ENCODE measurements around the gene ANKRD22. TPM values are rescaled to one million over a fixed set of nuclear protein-coding genes. Genes with fewer than 3 reads are reported as not detected.

Gene ANKRD22
- total and polyA plus RNA-seq, 10 of the 15 experiments (the other 5 are each of a cell fraction or from before 2014, with no cell fraction given) = 0.30 to 1.3 (median 0.71) TPM

DNA sequence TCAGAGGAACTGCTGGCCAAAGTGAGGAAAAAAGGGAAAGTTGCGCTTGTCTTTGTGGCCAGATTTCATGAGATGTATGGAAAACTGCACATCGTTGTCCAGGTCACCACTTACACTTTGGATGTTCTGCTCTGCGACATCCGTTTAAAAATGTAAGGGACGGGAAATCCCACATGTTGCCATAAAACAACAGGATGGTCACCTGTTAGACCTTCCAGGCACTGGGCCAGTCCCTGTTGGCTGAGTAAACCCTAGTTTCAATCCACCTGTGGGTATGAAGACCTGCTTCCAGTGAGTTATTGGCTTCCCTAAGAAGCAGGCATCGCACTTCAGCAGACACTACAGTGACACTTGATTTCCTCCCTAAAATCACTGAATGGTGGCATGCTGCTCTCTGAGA, 25.7 kb upstream of the ANKRD22 start (continued):
- TF ChIP-seq PBX3 (IDR thresholded peaks at IDR 0.05; ENCODE audit: insufficient replicate concordance, low read depth, low read length) (no peak), BRCA1 (IDR thresholded peaks at IDR 0.05; ENCODE audit: low read depth, low read length) (no peak), ZSCAN29 (IDR thresholded peaks at IDR 0.05) (no peak), KDM1A (IDR thresholded peaks at IDR 0.05; ENCODE audit: borderline replicate concordance) (no peak), ESRRA (IDR thresholded peaks at IDR 0.05; ENCODE audit: low read length) (no peak)
- TF ChIP-seq, protein P1, sequence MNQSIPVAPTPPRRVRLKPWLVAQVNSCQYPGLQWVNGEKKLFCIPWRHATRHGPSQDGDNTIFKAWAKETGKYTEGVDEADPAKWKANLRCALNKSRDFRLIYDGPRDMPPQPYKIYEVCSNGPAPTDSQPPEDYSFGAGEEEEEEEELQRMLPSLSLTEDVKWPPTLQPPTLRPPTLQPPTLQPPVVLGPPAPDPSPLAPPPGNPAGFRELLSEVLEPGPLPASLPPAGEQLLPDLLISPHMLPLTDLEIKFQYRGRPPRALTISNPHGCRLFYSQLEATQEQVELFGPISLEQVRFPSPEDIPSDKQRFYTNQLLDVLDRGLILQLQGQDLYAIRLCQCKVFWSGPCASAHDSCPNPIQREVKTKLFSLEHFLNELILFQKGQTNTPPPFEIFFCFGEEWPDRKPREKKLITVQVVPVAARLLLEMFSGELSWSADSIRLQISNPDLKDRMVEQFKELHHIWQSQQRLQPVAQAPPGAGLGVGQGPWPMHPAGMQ (IDR thresholded peaks at IDR 0.05; ENCODE audit: borderline replicate concordance) = no peak

GRCh38 chr10:88875081-88875480, 23.4 kb upstream of the ANKRD22 start:
- Histone ChIP-seq H3K4me1 (ENCODE audit: control insufficient read depth, insufficient read depth, low read length) (peaks cover 12% of the 10 kb centered on the region), H3K27me3 (replicated peaks in 1 of 2; ENCODE audit: control insufficient read depth in 2 of 2, insufficient read depth in 2 of 2, low read length in 1 of 2) (no peaks in the 10 kb centered on the region), H3K4me3 (no peak overlapping the region), H3K9me3 (replicated peaks; ENCODE audit: control insufficient read depth, insufficient read depth, low read length) (no peaks in the 10 kb centered on the region), H4K20me1 (ENCODE audit: control insufficient read depth, insufficient read depth) (no peaks in the 10 kb centered on the region), H3K79me2 (ENCODE audit: control insufficient read depth, insufficient read depth, low read length) (peaks cover under 1% of the 10 kb centered on the region; the same call in 1 of the 2 replicates), H3K4me2 (ENCODE audit: control insufficient read depth, insufficient read depth) (no peak overlapping the region), H3K36me3 (ENCODE audit: control insufficient read depth in 2 of 2, insufficient read depth in 2 of 2, low read length in 1 of 2) (no peaks in the 10 kb centered on the region), H3K9ac (ENCODE audit: control insufficient read depth, insufficient read depth, low read length) (no peak overlapping the region), H2AFZ (ENCODE audit: control insufficient read depth, low read depth, low read length) (no peak overlapping the region), H3K27ac (ENCODE audit: control insufficient read depth, insufficient read depth) (no peak overlapping the region)
- no peak for FAIRE-seq
- no peak for ATAC-seq
- CTCF ChIA-PET = no interaction called here
- DNase-seq (ENCODE audit: low read depth, low spot score) = no peak
- in situ Hi-C loops (cut with MboI) (no loop called here), intact Hi-C loops (cut with micrococcal nuclease; ENCODE audit: unreplicated experiment) (no loop called here)
- SMC1A ChIA-PET (ENCODE audit: uncharacterized antibody, unreplicated experiment) = interaction anchor here (1.0 to 1.2 kb wide), 2 partner anchors 12 to 39 kb away, joined by 5 read pairs; no protein-coding TSS in a partner anchor
- RAD21 ChIA-PET (ENCODE audit: unreplicated experiment) = no interaction called here
- POLR2A ChIA-PET = no interaction called here
- no TSS peak for BruUV-seq (replicated peaks)
- TF ChIP-seq NFIC (IDR thresholded peaks at IDR 0.05; ENCODE audit: low read depth, low read length) (no peak), ZBED1 (IDR thresholded peaks at IDR 0.05; ENCODE audit: borderline replicate concordance) (no peak), NFYB (IDR thresholded peaks at IDR 0.05; ENCODE audit: insufficient read depth, low read depth, low read length) (no peak), SPI1 (IDR thresholded peaks at IDR 0.05; ENCODE audit: borderline replicate concordance, insufficient read depth, low read depth, low read length) (no peak), SMAD5 (IDR thresholded peaks at IDR 0.05; ENCODE audit: low read depth) (no peak), HDAC6 (IDR thresholded peaks at IDR 0.05; ENCODE audit: unreplicated experiment) (no peak), LARP7 (IDR thresholded peaks at IDR 0.05) (no peak), CREB1 (IDR thresholded peaks at IDR 0.05; ENCODE audit: low read depth) (no peak), MTA2 (IDR thresholded peaks at IDR 0.05; ENCODE audit: low read depth) (no peak), STAT3 (IDR thresholded peaks at IDR 0.05; ENCODE audit: low read depth, low read length) (no peak)
- TF ChIP-seq, protein P2, sequence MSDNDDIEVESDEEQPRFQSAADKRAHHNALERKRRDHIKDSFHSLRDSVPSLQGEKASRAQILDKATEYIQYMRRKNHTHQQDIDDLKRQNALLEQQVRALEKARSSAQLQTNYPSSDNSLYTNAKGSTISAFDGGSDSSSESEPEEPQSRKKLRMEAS (IDR thresholded peaks at IDR 0.05; ENCODE audit: low read depth, low read length) = no peak
- TF ChIP-seq, protein P3, sequence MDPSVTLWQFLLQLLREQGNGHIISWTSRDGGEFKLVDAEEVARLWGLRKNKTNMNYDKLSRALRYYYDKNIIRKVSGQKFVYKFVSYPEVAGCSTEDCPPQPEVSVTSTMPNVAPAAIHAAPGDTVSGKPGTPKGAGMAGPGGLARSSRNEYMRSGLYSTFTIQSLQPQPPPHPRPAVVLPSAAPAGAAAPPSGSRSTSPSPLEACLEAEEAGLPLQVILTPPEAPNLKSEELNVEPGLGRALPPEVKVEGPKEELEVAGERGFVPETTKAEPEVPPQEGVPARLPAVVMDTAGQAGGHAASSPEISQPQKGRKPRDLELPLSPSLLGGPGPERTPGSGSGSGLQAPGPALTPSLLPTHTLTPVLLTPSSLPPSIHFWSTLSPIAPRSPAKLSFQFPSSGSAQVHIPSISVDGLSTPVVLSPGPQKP (IDR thresholded peaks at IDR 0.05; ENCODE audit: low read depth, low read length) = no peak
- TF ChIP-seq, protein P4, sequence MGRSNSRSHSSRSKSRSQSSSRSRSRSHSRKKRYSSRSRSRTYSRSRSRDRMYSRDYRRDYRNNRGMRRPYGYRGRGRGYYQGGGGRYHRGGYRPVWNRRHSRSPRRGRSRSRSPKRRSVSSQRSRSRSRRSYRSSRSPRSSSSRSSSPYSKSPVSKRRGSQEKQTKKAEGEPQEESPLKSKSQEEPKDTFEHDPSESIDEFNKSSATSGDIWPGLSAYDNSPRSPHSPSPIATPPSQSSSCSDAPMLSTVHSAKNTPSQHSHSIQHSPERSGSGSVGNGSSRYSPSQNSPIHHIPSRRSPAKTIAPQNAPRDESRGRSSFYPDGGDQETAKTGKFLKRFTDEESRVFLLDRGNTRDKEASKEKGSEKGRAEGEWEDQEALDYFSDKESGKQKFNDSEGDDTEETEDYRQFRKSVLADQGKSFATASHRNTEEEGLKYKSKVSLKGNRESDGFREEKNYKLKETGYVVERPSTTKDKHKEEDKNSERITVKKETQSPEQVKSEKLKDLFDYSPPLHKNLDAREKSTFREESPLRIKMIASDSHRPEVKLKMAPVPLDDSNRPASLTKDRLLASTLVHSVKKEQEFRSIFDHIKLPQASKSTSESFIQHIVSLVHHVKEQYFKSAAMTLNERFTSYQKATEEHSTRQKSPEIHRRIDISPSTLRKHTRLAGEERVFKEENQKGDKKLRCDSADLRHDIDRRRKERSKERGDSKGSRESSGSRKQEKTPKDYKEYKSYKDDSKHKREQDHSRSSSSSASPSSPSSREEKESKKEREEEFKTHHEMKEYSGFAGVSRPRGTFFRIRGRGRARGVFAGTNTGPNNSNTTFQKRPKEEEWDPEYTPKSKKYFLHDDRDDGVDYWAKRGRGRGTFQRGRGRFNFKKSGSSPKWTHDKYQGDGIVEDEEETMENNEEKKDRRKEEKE (IDR thresholded peaks at IDR 0.05) = no peak

Data from GM12878 (cell line).